GM12875 (cell line): ENCODE data around the gene VILL.

Source experiments
- H3K4me3 ChIP-seq: one replicate; pipeline ENCODE4 v1.5.1; 2011; ENCODE audit warnings: low read depth, low read length, control low read depth
- CTCF ChIP-seq: IDR thresholded peaks from 2 replicates; pipeline ENCODE4 v1.5.1; 2011; ENCODE audit warnings: low read depth, mild to moderate bottlenecking, control low read depth, inconsistent platforms, low read length, moderate library complexity, borderline replicate concordance; ENCODE audit not compliant: insufficient read depth

VILL gene

GRCh38 chr3:38000242-38000916 lies 9.8 kb downstream of the VILL start:
- no peak for TF ChIP-seq CTCF
- no peak overlapping the region for H3K4me3 ChIP-seq

DNA sequence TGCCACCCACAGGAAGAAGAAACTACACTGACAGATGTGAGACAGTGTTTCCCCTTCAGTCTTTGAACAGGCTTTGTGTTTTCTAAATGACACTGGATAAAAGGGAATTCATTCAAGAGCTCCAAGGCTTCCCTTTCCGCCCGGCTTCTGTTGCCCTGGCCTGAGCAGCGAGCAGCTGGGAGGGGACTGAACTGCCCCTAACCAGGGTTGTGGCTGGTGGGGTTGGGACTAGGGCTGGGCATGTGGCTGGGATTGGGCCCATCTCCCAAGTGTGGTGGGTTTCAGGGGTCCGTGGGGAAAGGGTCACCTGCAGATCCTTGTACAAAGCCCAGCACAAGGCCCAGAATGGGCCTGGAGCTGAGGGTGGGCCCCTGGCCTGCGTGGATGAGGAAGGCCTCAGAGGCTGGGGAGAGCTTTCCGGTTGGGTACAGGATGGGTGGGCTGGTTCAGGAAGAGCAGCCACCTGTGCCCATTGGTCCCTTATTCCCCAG lies 10.4 kb downstream of the VILL start:
- no peak for TF ChIP-seq CTCF
- H3K4me3 ChIP-seq, result no peak overlapping the region

- H3K4me3 ChIP-seq, result no peak overlapping the region
- TF ChIP-seq CTCF, result peak; percentile 28; the same call in 1 of the 2 replicates
These were observed 11.0 kb downstream of the VILL start for GRCh38 chr3:38001456-38002081.

DNA sequence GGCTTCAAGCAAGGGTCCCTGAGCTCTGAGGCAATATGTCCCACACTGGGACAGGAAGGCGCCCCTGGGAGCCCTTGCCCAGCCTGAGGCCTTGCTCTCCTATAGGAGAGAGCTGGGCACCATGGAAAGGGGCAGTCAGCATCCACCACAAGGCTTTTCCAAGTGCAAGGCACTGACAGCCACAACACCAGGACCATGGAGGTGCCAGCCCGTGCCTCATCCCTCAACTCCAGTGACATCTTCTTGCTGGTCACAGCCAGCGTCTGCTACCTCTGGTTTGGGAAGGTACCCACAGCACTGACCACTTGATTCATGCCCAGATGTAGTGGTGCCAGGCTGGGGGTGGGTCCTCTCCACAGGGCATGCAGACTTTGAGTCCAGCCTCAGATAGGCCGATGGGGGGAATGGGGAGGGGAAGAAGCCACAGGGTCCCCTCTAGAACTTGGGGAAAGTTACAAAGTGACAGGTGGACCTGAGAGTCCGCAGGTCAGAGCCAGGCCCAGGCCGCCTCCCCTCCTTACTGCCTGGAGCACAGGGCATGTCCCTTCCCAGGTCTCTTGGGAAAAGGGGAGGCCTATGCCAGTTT lies 11.8 kb downstream of the VILL start:
- H3K4me3 ChIP-seq, result no peak overlapping the region
- TF ChIP-seq CTCF, result no peak

DNA sequence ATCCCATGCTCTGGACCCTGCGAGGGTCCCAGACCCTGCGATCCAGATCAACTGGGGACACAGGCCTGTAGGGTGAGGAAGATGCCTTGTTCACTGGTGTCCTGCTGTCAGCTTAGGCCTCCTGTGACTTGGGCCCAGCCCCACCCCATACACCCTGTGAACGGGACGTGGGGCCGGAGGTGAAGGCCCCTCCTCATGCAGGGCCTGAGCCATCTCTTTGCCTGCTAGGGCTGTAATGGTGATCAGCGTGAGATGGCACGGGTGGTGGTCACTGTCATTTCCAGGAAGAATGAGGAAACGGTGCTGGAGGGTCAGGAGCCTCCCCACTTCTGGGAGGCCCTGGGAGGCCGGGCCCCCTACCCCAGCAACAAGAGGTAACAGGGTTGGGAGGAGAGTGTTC lies 12.4 kb downstream of the VILL start:
- no peak for TF ChIP-seq CTCF
- H3K4me3 ChIP-seq, result no peak overlapping the region

DNA sequence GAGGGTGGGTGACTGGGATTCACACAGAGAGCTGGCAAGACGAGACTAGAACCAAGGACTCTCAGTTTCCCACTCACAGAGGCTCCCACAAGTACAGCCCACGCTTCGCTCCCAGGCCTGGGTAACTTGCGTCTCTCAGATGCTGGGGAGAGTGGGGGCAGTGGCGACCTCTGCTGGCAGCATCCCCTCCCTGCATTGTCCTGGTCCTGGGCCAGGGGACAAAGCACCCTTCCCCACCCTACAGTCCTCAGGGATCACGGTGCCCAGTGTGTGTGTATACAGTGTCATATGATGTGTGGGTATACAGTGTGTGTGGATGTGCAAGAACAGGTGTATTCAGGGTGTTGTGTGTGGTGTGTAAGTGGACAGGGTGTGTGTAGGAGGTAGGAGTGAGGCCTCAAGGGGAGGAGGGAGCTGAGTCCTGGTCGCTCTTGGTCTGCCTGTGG lies 12.8 kb downstream of the VILL start:
- no peak overlapping the region for H3K4me3 ChIP-seq
- TF ChIP-seq CTCF, result peak; percentile 95
